Measurements from ENCODE around the gene TOM1. TPM values are rescaled to one million over a fixed set of nuclear protein-coding genes. Genes with fewer than 3 reads are reported as not detected.

TOM1 gene
- total and polyA plus RNA-seq, 10 of the 15 experiments (the other 5 are each of a cell fraction or from before 2014, with no cell fraction given), result 2.2 to 64.6 (median 40.3) TPM

GRCh38 chr22:35379146-35379993 lies 79.7 kb downstream of the TOM1 start:
- H3K27me3 ChIP-seq (replicated peaks in 1 of 2; ENCODE audit: control insufficient read depth in 2 of 2, insufficient read depth in 2 of 2, low read length in 1 of 2), result no peaks in the 10 kb centered on the region
- no peak overlapping the region for H3K9ac ChIP-seq (ENCODE audit: control insufficient read depth, insufficient read depth, low read length)
- ChIA-PET POLR2A (interaction anchor here (0.7 to 3.2 kb wide), 6 partner anchors 9 to 195 kb away, joined by 5 to 20 read pairs (median 7); no protein-coding TSS in a partner anchor), SMC1A (ENCODE audit: uncharacterized antibody, unreplicated experiment) (interaction anchor here (0.8 to 4.7 kb wide), 3 partner anchors 18 to 29 kb away, joined by 3 to 26 read pairs (median 12); no protein-coding TSS in a partner anchor), RAD21 (ENCODE audit: unreplicated experiment) (interaction anchor here (1.0 to 3.0 kb wide), 2 partner anchors 28 to 31 kb away, joined by 5 to 23 read pairs; no protein-coding TSS in a partner anchor), CTCF (interaction anchor here (1.2 to 3.1 kb wide), 4 partner anchors 26 to 204 kb away, joined by 3 to 23 read pairs (median 6); no protein-coding TSS in a partner anchor)
- no peaks in the 10 kb centered on the region; a peak in 1 of 4 replicates for H3K36me3 ChIP-seq (ENCODE audit: control insufficient read depth in 2 of 2, insufficient read depth in 2 of 2, low read length in 1 of 2)
- ATAC-seq (no peak), FAIRE-seq (no peak), DNase-seq (ENCODE audit: low read depth, low spot score) (no peak)
- BruUV-seq (replicated peaks), result no TSS peak
- H3K9me3 ChIP-seq (replicated peaks; ENCODE audit: control insufficient read depth, insufficient read depth, low read length), result no peaks in the 10 kb centered on the region
- no peaks in the 10 kb centered on the region for H4K20me1 ChIP-seq (ENCODE audit: control insufficient read depth, insufficient read depth)
- H3K4me1 ChIP-seq (ENCODE audit: control insufficient read depth, insufficient read depth, low read length), result peaks cover 38% of the 10 kb centered on the region
- no peak overlapping the region for H2AFZ ChIP-seq (ENCODE audit: control insufficient read depth, low read depth, low read length)
- in situ Hi-C loops (cut with MboI), result loop anchor here (25.0 kb wide), 1 partner anchor 1833 kb away; the partner anchor contains the start of gene SSTR3
- no peak overlapping the region for H3K4me3 ChIP-seq
- no peak overlapping the region for H3K4me2 ChIP-seq (ENCODE audit: control insufficient read depth, insufficient read depth)
- H3K27ac ChIP-seq (ENCODE audit: control insufficient read depth, insufficient read depth), result no peak overlapping the region
- 84% methylated on average over 8 of the region's 10 CpGs for WGBS (ENCODE audit: insufficient coverage, insufficient replicate concordance, low lambda C conversion rate, missing lambda C conversion rate)
- intact Hi-C loops (cut with micrococcal nuclease; ENCODE audit: unreplicated experiment), result no loop called here
- H3K79me2 ChIP-seq (ENCODE audit: control insufficient read depth, insufficient read depth, low read length), result peaks cover 4% of the 10 kb centered on the region
- no peak for TF ChIP-seq RFX5 (IDR thresholded peaks at IDR 0.05; ENCODE audit: low read depth, low read length)
- TF ChIP-seq ZNF207 (IDR thresholded peaks at IDR 0.05; ENCODE audit: borderline replicate concordance), result no peak
- no peak for TF ChIP-seq CTCF (IDR thresholded peaks at IDR 0.05 in 2 of 3, conservative IDR thresholded peaks at IDR 0.05 in 1 of 3; ENCODE audit: control insufficient read depth in 2 of 3, extremely low read depth in 1 of 3, insufficient read depth in 1 of 3, low read depth in 3 of 3, low read length in 3 of 3)
- TF ChIP-seq MTA3 (IDR thresholded peaks at IDR 0.05; ENCODE audit: borderline replicate concordance, low read length), result no peak
- TF ChIP-seq ZBTB11 (CRISPR knock-in tag; IDR thresholded peaks at IDR 0.05), result no peak
- no peak for TF ChIP-seq SREBF1 (IDR thresholded peaks at IDR 0.05; ENCODE audit: low read length)
- TF ChIP-seq IRF3 (IDR thresholded peaks at IDR 0.05), result no peak
- no peak for TF ChIP-seq NFYB (IDR thresholded peaks at IDR 0.05; ENCODE audit: insufficient read depth, low read depth, low read length)
- TF ChIP-seq, protein P1, sequence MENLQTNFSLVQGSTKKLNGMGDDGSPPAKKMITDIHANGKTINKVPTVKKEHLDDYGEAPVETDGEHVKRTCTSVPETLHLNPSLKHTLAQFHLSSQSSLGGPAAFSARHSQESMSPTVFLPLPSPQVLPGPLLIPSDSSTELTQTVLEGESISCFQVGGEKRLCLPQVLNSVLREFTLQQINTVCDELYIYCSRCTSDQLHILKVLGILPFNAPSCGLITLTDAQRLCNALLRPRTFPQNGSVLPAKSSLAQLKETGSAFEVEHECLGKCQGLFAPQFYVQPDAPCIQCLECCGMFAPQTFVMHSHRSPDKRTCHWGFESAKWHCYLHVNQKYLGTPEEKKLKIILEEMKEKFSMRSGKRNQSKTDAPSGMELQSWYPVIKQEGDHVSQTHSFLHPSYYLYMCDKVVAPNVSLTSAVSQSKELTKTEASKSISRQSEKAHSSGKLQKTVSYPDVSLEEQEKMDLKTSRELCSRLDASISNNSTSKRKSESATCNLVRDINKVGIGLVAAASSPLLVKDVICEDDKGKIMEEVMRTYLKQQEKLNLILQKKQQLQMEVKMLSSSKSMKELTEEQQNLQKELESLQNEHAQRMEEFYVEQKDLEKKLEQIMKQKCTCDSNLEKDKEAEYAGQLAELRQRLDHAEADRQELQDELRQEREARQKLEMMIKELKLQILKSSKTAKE (IDR thresholded peaks at IDR 0.05; ENCODE audit: low read depth, poor library complexity, severe bottlenecking), result no peak
- no peak for TF ChIP-seq HDAC6 (IDR thresholded peaks at IDR 0.05; ENCODE audit: unreplicated experiment)
- no peak for TF ChIP-seq RELA (IDR thresholded peaks at IDR 0.05; ENCODE audit: borderline replicate concordance, partially characterized antibody)

Data from GM12878 (cell line).